ENCODE results near the gene NBR1. TPM values are rescaled to one million over a fixed set of nuclear protein-coding genes. Genes with fewer than 3 reads are reported as not detected.

NBR1 gene
- total RNA-seq, 1 experiment from 2014 or later, result 93.7 TPM

DNA sequence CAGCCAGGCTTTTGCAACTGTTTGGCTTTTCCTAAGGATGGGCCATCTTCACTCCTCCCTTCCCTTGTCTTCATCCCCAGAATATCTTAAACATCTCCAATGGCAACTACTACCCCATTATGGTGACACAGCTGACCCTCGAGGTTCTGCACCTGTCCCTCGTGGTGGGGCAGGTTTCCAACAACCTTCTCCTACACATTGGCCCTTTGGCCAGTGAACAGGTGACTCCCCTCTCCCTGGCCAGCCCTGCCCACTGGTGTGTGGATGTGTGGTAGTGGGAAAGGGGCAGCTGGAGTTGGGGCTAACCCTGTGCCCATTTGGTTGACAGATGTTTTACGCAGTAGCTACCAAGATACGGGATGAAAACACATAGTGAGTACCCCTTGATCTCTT, 45.4 kb downstream of the NBR1 start:
- ChIA-PET POLR2A (ENCODE audit: unreplicated experiment) (no interaction called here), CTCF (no interaction called here)
- Histone ChIP-seq H3K36me3 (ENCODE audit: low read depth) (no peaks in the 10 kb centered on the region), H3F3A (ENCODE audit: insufficient read depth, low read depth) (peaks cover 14% of the 10 kb centered on the region), H4K20me1 (ENCODE audit: insufficient read depth) (no peaks in the 10 kb centered on the region), H3K79me2 (ENCODE audit: low read depth) (no peaks in the 10 kb centered on the region), H2AFZ (no peak overlapping the region), H3K27ac (no peak overlapping the region), H3K9me2 (ENCODE audit: insufficient read depth) (no peaks in the 10 kb centered on the region), H3K4me2 (no peak overlapping the region), H3K4me3 (no peak overlapping the region), H3K9me3 (ENCODE audit: insufficient read depth, low read depth) (no peaks in the 10 kb centered on the region), H3K4me1 (replicated peaks; ENCODE audit: insufficient read depth) (no peaks in the 10 kb centered on the region; the same call in 1 of the 2 replicates), H3K27me3 (ENCODE audit: insufficient read depth, low read depth) (no peaks in the 10 kb centered on the region)
- TF ChIP-seq EZH2 (IDR thresholded peaks at IDR 0.05; ENCODE audit: low read depth), result no peak
- no peak for TF ChIP-seq CTCF (conservative IDR thresholded peaks at IDR 0.05)
- DNase-seq, result no peak
- intact Hi-C loops (cut with micrococcal nuclease; ENCODE audit: unreplicated experiment), result no loop called here
- no TSS peak for BruUV-seq (replicated peaks)

DNA sequence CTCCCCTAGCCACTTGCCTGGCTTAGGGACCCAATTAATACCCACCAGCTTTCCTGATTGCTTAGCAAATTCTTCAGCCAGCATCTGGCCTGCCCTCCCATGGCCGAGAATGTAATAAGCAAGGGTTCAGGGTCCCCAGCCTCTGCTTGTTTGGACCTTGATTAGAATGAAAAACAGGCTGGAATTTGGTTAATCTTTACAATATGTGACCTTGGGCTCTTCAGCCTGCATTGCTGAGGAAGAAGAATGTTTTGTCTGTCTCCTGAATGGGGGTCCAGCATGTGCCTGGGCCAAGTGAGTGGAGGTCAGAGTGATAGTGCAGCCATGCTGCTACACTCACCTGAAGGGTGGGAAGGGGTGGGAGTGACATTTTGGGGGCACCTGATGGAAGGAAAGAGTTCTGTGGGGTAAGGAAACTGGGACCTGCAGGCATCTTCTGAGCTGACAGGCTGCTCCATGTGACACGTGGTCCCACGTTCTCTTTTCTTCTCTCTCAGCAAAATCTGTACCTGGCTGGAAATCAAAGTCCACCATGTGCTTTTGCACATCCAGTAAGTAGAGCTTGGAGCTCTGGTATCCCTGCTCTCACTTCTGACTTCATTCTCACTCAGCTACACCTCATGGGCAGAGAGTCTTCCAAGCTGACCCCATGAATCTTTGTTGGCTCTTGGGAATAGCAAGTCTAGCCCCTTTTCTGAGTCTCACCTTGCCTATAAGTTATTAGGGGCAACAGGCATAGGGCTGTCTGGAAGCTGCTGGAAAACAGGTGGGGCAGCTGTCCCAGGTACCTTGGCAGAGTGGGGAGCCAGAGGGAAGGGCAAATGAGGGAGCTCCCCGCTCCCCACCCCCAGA, 46.0 kb downstream of the NBR1 start:
- no peak for TF ChIP-seq CTCF (conservative IDR thresholded peaks at IDR 0.05)
- POLR2A ChIA-PET (ENCODE audit: unreplicated experiment), result no interaction called here
- no peak overlapping the region for H3K27ac ChIP-seq
- CTCF ChIA-PET, result no interaction called here
- no peak overlapping the region for H3K4me3 ChIP-seq
- H3K36me3 ChIP-seq (ENCODE audit: low read depth), result no peaks in the 10 kb centered on the region
- no peak overlapping the region for H3K4me2 ChIP-seq
- H3K4me1 ChIP-seq (replicated peaks; ENCODE audit: insufficient read depth), result no peaks in the 10 kb centered on the region; the same call in 1 of the 2 replicates
- H3K9me3 ChIP-seq (ENCODE audit: insufficient read depth, low read depth), result no peaks in the 10 kb centered on the region
- no peaks in the 10 kb centered on the region for H4K20me1 ChIP-seq (ENCODE audit: insufficient read depth)
- no peak for DNase-seq
- H3F3A ChIP-seq (ENCODE audit: insufficient read depth, low read depth), result peaks cover 11% of the 10 kb centered on the region; the same call in 1 of the 2 replicates
- H3K79me2 ChIP-seq (ENCODE audit: low read depth), result no peaks in the 10 kb centered on the region
- no peak overlapping the region for H2AFZ ChIP-seq
- no peaks in the 10 kb centered on the region for H3K27me3 ChIP-seq (ENCODE audit: insufficient read depth, low read depth)
- intact Hi-C loops (cut with micrococcal nuclease; ENCODE audit: unreplicated experiment), result no loop called here
- H3K9me2 ChIP-seq (ENCODE audit: insufficient read depth), result no peaks in the 10 kb centered on the region
- no TSS peak for BruUV-seq (replicated peaks)

- intact Hi-C loops (cut with micrococcal nuclease; ENCODE audit: unreplicated experiment), result no loop called here
- no peaks in the 10 kb centered on the region; the same call in 1 of the 2 replicates for H3K4me1 ChIP-seq (replicated peaks; ENCODE audit: insufficient read depth)
- TF ChIP-seq CTCF (conservative IDR thresholded peaks at IDR 0.05) (no peak), EZH2 (IDR thresholded peaks at IDR 0.05; ENCODE audit: low read depth) (no peak)
- H3K9me2 ChIP-seq (ENCODE audit: insufficient read depth), result no peaks in the 10 kb centered on the region
- no peak overlapping the region for H3K4me3 ChIP-seq
- ChIA-PET POLR2A (ENCODE audit: unreplicated experiment) (no interaction called here), CTCF (no interaction called here)
- no peaks in the 10 kb centered on the region for H4K20me1 ChIP-seq (ENCODE audit: insufficient read depth)
- H3F3A ChIP-seq (ENCODE audit: insufficient read depth, low read depth), result peaks cover 4% of the 10 kb centered on the region; the same call in 1 of the 2 replicates
- H3K27ac ChIP-seq, result no peak overlapping the region
- H3K36me3 ChIP-seq (ENCODE audit: low read depth), result no peaks in the 10 kb centered on the region
- no peaks in the 10 kb centered on the region for H3K9me3 ChIP-seq (ENCODE audit: insufficient read depth, low read depth)
- H3K4me2 ChIP-seq, result no peak overlapping the region
- no peak for DNase-seq
- H2AFZ ChIP-seq, result no peak overlapping the region
- no peaks in the 10 kb centered on the region for H3K79me2 ChIP-seq (ENCODE audit: low read depth)
- no TSS peak for BruUV-seq (replicated peaks)
- H3K27me3 ChIP-seq (ENCODE audit: insufficient read depth, low read depth), result no peaks in the 10 kb centered on the region
These were observed 46.6 kb downstream of the NBR1 start for GRCh38 chr17:43217614-43218087.
